ENCODE measurements around the gene TNFRSF1A. TPM values are rescaled to one million over a fixed set of nuclear protein-coding genes. Genes with fewer than 3 reads are reported as not detected.
A peak's percentile ranks its signal among the peaks of the same experiment; 100 is the strongest.

TNFRSF1A gene
- total and polyA plus RNA-seq, 2 of the 13 experiments (the other 11 are each of a cell fraction or from before 2014, with no cell fraction given): 41.5 to 61.2 TPM

DNA sequence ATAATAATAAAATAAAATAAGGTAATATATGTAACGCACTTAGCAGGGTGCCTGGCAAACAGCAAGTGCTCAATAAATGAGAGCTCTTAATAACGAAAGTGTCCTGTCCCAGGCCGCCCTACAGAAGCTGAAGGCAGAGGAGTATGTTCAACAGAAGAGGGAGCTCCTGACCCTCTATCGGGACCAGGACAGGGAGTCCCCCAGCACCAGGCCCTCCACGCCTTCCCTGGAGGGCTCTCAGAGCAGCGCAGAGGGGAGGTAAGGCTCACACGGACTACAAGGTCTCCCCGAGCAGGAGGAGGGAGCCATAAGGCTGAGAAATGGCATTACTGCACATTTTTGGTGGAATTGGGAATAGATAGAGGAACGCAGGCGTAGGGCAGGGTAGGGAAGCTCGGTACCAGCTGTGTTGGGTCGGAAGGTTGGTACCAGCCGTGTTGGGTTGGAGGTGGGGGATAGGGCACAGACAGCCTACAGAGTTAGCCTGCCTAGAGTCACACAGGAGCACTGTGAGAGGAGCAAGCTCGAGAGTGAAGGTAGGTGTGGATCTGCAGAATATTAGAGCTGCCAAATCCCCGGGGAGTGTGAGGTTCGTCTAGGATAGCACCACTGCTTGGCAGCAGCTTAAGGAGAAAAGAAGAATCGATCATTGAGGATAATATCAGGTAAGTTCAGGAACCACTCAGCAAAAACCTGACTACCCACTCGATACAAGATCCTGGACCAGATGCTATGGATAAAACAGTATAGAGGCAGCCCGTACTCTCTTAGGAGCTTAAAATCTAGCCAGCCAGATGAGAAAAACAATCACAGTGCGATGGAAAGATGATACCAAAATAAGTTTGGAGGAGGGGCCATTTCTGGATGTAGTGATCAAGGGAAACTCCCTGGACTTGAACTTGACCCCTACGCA, 15.3 kb downstream of the TNFRSF1A start (continued):
- TF ChIP-seq, protein P1, sequence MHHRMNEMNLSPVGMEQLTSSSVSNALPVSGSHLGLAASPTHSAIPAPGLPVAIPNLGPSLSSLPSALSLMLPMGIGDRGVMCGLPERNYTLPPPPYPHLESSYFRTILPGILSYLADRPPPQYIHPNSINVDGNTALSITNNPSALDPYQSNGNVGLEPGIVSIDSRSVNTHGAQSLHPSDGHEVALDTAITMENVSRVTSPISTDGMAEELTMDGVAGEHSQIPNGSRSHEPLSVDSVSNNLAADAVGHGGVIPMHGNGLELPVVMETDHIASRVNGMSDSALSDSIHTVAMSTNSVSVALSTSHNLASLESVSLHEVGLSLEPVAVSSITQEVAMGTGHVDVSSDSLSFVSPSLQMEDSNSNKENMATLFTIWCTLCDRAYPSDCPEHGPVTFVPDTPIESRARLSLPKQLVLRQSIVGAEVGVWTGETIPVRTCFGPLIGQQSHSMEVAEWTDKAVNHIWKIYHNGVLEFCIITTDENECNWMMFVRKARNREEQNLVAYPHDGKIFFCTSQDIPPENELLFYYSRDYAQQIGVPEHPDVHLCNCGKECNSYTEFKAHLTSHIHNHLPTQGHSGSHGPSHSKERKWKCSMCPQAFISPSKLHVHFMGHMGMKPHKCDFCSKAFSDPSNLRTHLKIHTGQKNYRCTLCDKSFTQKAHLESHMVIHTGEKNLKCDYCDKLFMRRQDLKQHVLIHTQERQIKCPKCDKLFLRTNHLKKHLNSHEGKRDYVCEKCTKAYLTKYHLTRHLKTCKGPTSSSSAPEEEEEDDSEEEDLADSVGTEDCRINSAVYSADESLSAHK (CRISPR knock-in tag; IDR thresholded peaks at IDR 0.05; ENCODE audit: borderline replicate concordance): no peak
- no peak for TF ChIP-seq HMGXB3 (CRISPR knock-in tag; IDR thresholded peaks at IDR 0.05; ENCODE audit: borderline replicate concordance)
- peak in 1 of 2 experiments; percentile 52; a peak in 1 of 4 replicates for TF ChIP-seq POLR2A (IDR thresholded peaks at IDR 0.05; ENCODE audit: insufficient read depth in 1 of 2, low read depth in 2 of 2, low read length in 2 of 2)
- no peak for TF ChIP-seq JUND (CRISPR knock-in tag; IDR thresholded peaks at IDR 0.05)
- no peak for TF ChIP-seq THYN1 (CRISPR knock-in tag; IDR thresholded peaks at IDR 0.05; ENCODE audit: borderline replicate concordance, low read depth)
- peak; percentile 16; the same call in 1 of the 2 replicates for TF ChIP-seq ZNF768 (CRISPR knock-in tag; IDR thresholded peaks at IDR 0.05)
- TF ChIP-seq ZBTB7B (CRISPR knock-in tag; IDR thresholded peaks at IDR 0.05): 0 out of 2 replicates have a peak, but pooled peaks have one; percentile 19
- TF ChIP-seq, protein P2, sequence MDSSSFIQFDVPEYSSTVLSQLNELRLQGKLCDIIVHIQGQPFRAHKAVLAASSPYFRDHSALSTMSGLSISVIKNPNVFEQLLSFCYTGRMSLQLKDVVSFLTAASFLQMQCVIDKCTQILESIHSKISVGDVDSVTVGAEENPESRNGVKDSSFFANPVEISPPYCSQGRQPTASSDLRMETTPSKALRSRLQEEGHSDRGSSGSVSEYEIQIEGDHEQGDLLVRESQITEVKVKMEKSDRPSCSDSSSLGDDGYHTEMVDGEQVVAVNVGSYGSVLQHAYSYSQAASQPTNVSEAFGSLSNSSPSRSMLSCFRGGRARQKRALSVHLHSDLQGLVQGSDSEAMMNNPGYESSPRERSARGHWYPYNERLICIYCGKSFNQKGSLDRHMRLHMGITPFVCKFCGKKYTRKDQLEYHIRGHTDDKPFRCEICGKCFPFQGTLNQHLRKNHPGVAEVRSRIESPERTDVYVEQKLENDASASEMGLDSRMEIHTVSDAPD (CRISPR knock-in tag; IDR thresholded peaks at IDR 0.05): no peak
- TF ChIP-seq ZNF691 (CRISPR knock-in tag; IDR thresholded peaks at IDR 0.05; ENCODE audit: borderline replicate concordance, low read depth): 0 out of 2 replicates have a peak, but pooled peaks have one; percentile 52
- TF ChIP-seq, protein P3, sequence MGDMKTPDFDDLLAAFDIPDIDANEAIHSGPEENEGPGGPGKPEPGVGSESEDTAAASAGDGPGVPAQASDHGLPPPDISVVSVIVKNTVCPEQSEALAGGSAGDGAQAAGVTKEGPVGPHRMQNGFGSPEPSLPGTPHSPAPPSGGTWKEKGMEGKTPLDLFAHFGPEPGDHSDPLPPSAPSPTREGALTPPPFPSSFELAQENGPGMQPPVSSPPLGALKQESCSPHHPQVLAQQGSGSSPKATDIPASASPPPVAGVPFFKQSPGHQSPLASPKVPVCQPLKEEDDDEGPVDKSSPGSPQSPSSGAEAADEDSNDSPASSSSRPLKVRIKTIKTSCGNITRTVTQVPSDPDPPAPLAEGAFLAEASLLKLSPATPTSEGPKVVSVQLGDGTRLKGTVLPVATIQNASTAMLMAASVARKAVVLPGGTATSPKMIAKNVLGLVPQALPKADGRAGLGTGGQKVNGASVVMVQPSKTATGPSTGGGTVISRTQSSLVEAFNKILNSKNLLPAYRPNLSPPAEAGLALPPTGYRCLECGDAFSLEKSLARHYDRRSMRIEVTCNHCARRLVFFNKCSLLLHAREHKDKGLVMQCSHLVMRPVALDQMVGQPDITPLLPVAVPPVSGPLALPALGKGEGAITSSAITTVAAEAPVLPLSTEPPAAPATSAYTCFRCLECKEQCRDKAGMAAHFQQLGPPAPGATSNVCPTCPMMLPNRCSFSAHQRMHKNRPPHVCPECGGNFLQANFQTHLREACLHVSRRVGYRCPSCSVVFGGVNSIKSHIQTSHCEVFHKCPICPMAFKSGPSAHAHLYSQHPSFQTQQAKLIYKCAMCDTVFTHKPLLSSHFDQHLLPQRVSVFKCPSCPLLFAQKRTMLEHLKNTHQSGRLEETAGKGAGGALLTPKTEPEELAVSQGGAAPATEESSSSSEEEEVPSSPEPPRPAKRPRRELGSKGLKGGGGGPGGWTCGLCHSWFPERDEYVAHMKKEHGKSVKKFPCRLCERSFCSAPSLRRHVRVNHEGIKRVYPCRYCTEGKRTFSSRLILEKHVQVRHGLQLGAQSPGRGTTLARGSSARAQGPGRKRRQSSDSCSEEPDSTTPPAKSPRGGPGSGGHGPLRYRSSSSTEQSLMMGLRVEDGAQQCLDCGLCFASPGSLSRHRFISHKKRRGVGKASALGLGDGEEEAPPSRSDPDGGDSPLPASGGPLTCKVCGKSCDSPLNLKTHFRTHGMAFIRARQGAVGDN (CRISPR knock-in tag; IDR thresholded peaks at IDR 0.05): 0 out of 2 replicates have a peak, but pooled peaks have one; percentile 9
- TF ChIP-seq ZZZ3 (CRISPR knock-in tag; IDR thresholded peaks at IDR 0.05; ENCODE audit: borderline replicate concordance): no peak
- TF ChIP-seq ZNF496 (CRISPR knock-in tag; IDR thresholded peaks at IDR 0.05; ENCODE audit: insufficient replicate concordance): no peak
- no peak for TF ChIP-seq ZNF382 (CRISPR knock-in tag; IDR thresholded peaks at IDR 0.05; ENCODE audit: borderline replicate concordance)
